DOHH2 (cell line): ENCODE measurements around the gene SOX5.

Experiments used
- CTCF ChIP-seq: fragments of 200-600 bp; sonication (generic); IDR thresholded peaks from one replicate; pipeline ENCODE4 v1.5.1; 2014; ENCODE audit warnings: antibody characterized with exemption, mild to moderate bottlenecking, low read depth, low read length; ENCODE audit not compliant: poor library complexity, severe bottlenecking
- EZH2phosphoT487 ChIP-seq: fragments of 200-600 bp; sonication (generic); IDR thresholded peaks from 2 replicates; pipeline ENCODE4 v1.6.1; 2017; ENCODE audit warnings: borderline replicate concordance, mild to moderate bottlenecking, antibody characterized with exemption, low read length, moderate library complexity, mixed read lengths

GRCh38 chr12:23502259-23502658, 447.2 kb downstream of the SOX5 start:
- TF ChIP-seq CTCF: no peak
- TF ChIP-seq EZH2phosphoT487: no peak
